EH (cell line): ENCODE data around the gene TMEM43.

ENCODE experiments used
- DNase-seq: peaks from one replicate; pipeline ENCODE4 v3.0.0-alpha.2; 2015; ENCODE audit warnings: low read depth

TMEM43 gene

GRCh38 chr3:14138109-14138877 lies 13.4 kb downstream of the TMEM43 start:
- no peak for DNase-seq

GRCh38 chr3:14138878-14139655 lies 14.2 kb downstream of the TMEM43 start:
- no peak for DNase-seq

GRCh38 chr3:14139771-14140170 lies 14.9 kb downstream of the TMEM43 start:
- DNase-seq, result no peak

- no peak for DNase-seq
Measured at GRCh38 chr3:14140668-14141067, 15.8 kb downstream of the TMEM43 start.

GRCh38 chr3:14141144-14141543 lies 16.3 kb downstream of the TMEM43 start:
- no peak for DNase-seq

- DNase-seq, result no peak
Measured at GRCh38 chr3:14141602-14142341, 16.9 kb downstream of the TMEM43 start.

GRCh38 chr3:14142567-14143270 lies 17.9 kb downstream of the TMEM43 start:
- no peak for DNase-seq

- DNase-seq, result peak; percentile 97
Measured at GRCh38 chr3:14143271-14144225, 18.7 kb downstream of the TMEM43 start.

GRCh38 chr3:14144423-14145075 lies 19.7 kb downstream of the TMEM43 start:
- peak; percentile 100 for DNase-seq

GRCh38 chr3:14145236-14145635 lies 20.4 kb downstream of the TMEM43 start:
- DNase-seq, result peak; percentile 40

GRCh38 chr3:14145670-14146380 lies 21.0 kb downstream of the TMEM43 start:
- no peak for DNase-seq

GRCh38 chr3:14146381-14147065 lies 21.7 kb downstream of the TMEM43 start:
- no peak for DNase-seq

- DNase-seq, result no peak
Measured at GRCh38 chr3:14147066-14147435, 22.2 kb downstream of the TMEM43 start.

GRCh38 chr3:14147617-14148016 lies 22.8 kb downstream of the TMEM43 start:
- DNase-seq, result no peak

GRCh38 chr3:14148041-14148985 lies 23.5 kb downstream of the TMEM43 start:
- no peak for DNase-seq

GRCh38 chr3:14150078-14150477 lies 25.2 kb downstream of the TMEM43 start:
- DNase-seq, result no peak

GRCh38 chr3:14150491-14151230 lies 25.8 kb downstream of the TMEM43 start:
- peak; percentile 48 for DNase-seq
